SK-N-SH treated with all-trans-retinoic acid at 6 μM for 48 hours (cell line): ENCODE data around the gene YTHDC2.
"Not testable (repeated sequence)": the region's sequence is repeated elsewhere in the genome, so short reads cannot be mapped to it uniquely, and the experiment has no call there.

Experiments
- ATAC-seq: fragments of 200-7000 bp; cut with Tn5 transposase; 3 replicates; pipeline ENCODE4 v1.9.1; 2020; ENCODE audit warnings: mild to moderate bottlenecking, moderate library complexity
- BACH2 ChIP-seq: fragments of 250-450 bp; sonication (Bioruptor Pico); IDR thresholded peaks from 2 replicates; pipeline ENCODE4 v1.9.0; 2021; ENCODE audit warnings: mild to moderate bottlenecking, borderline replicate concordance
- CREB5 ChIP-seq: fragments of 250-450 bp; sonication (Bioruptor Pico); IDR thresholded peaks from 2 replicates; pipeline ENCODE4 v1.5.1; 2020; ENCODE audit warnings: low read depth, mild to moderate bottlenecking, moderate library complexity
- CSDC2 ChIP-seq: fragments of 250-450 bp; sonication (Bioruptor Pico); IDR thresholded peaks from 2 replicates; pipeline ENCODE4 v1.5.0; 2020; ENCODE audit warnings: mild to moderate bottlenecking, moderate library complexity
- ESRRG ChIP-seq: fragments of 250-450 bp; sonication (Bioruptor Pico); IDR thresholded peaks from 2 replicates; pipeline ENCODE4 v1.6.1; 2021; ENCODE audit warnings: mild to moderate bottlenecking
- GLIS3 ChIP-seq: fragments of 250-450 bp; sonication (Bioruptor Pico); IDR thresholded peaks from 2 replicates; pipeline ENCODE4 v1.5.0; 2020; ENCODE audit warnings: mild to moderate bottlenecking, moderate library complexity
- ISL1 ChIP-seq: fragments of 250-450 bp; sonication (Bioruptor Pico); IDR thresholded peaks from 2 replicates; pipeline ENCODE4 v2.1.2; 2022; ENCODE audit warnings: mild to moderate bottlenecking, moderate library complexity
- OSR1 ChIP-seq: fragments of 250-450 bp; sonication (Bioruptor Pico); IDR thresholded peaks from 2 replicates; pipeline ENCODE4 v1.8.0; 2022; ENCODE audit warnings: moderate library complexity, mild to moderate bottlenecking, inconsistent platforms
- PATZ1 ChIP-seq: fragments of 250-450 bp; sonication (Bioruptor Pico); IDR thresholded peaks from 2 replicates; pipeline ENCODE4 v1.8.0; 2020; ENCODE audit warnings: mild to moderate bottlenecking, moderate library complexity, borderline replicate concordance
- POU6F1 ChIP-seq: fragments of 250-450 bp; sonication (Bioruptor Pico); IDR thresholded peaks from 2 replicates; pipeline ENCODE4 v1.8.0; 2021; ENCODE audit warnings: low read depth, mild to moderate bottlenecking, moderate library complexity, borderline replicate concordance
- PPARA ChIP-seq: fragments of 250-450 bp; sonication (Bioruptor Pico); IDR thresholded peaks from 2 replicates; pipeline ENCODE4 v1.5.0; 2020; ENCODE audit warnings: mild to moderate bottlenecking, borderline replicate concordance
- RARB ChIP-seq: fragments of 250-450 bp; sonication (Bioruptor Pico); IDR thresholded peaks from 2 replicates; pipeline ENCODE4 v1.8.0; 2021; ENCODE audit warnings: mild to moderate bottlenecking, moderate library complexity
- SNAI2 ChIP-seq: fragments of 250-450 bp; sonication (Bioruptor Pico); IDR thresholded peaks from 2 replicates; pipeline ENCODE4 v1.5.0; 2020; ENCODE audit warnings: mild to moderate bottlenecking, moderate library complexity
- TCF4 ChIP-seq: fragments of 250-450 bp; sonication (Bioruptor Pico); IDR thresholded peaks from 2 replicates; pipeline ENCODE4 v1.8.0; 2021; ENCODE audit warnings: mild to moderate bottlenecking, moderate library complexity, borderline replicate concordance
- TOX ChIP-seq: fragments of 250-450 bp; sonication (Bioruptor Pico); IDR thresholded peaks from 2 replicates; pipeline ENCODE4 v1.8.0; 2021; ENCODE audit warnings: mild to moderate bottlenecking, moderate library complexity, borderline replicate concordance
- ZC3H10 ChIP-seq: fragments of 250-450 bp; sonication (Bioruptor Pico); IDR thresholded peaks from 2 replicates; pipeline ENCODE4 v1.5.1; 2021; ENCODE audit warnings: mild to moderate bottlenecking, moderate library complexity
- ZFP3 ChIP-seq: fragments of 250-450 bp; sonication (Bioruptor Pico); IDR thresholded peaks from 2 replicates; pipeline ENCODE4 v1.5.0; 2020; ENCODE audit warnings: mild to moderate bottlenecking, moderate library complexity
- ZFP30 ChIP-seq: fragments of 450-650 bp; formaldehyde crosslinking; IDR thresholded peaks from 2 replicates; pipeline ENCODE4 v1.5.0; 2022; ENCODE audit warnings: mild to moderate bottlenecking, moderate library complexity
- ZNF565 ChIP-seq: fragments of 450-650 bp; formaldehyde crosslinking; conservative IDR thresholded peaks from 2 replicates; pipeline ENCODE4 v1.5.0; 2020; ENCODE audit warnings: low read depth, mild to moderate bottlenecking, moderate library complexity
- ZNF70 ChIP-seq: fragments of 450-650 bp; formaldehyde crosslinking; IDR thresholded peaks from 2 replicates; pipeline ENCODE4 v1.5.0; 2020; ENCODE audit warnings: mild to moderate bottlenecking, moderate library complexity
- ZNF8 ChIP-seq: fragments of 450-650 bp; formaldehyde crosslinking; IDR thresholded peaks from 2 replicates; pipeline ENCODE4 v1.5.0; 2020; ENCODE audit warnings: mild to moderate bottlenecking, moderate library complexity
- TF ChIP-seq, protein P1 (sequence below): fragments of 250-450 bp; sonication (Bioruptor Pico); IDR thresholded peaks from 2 replicates; pipeline ENCODE4 v1.5.1; 2021; ENCODE audit warnings: mild to moderate bottlenecking, moderate library complexity

YTHDC2 gene

GRCh38 chr5:113600255-113600905, 86.9 kb downstream of the YTHDC2 start:
- no peak for ATAC-seq
- TF ChIP-seq, protein P1, sequence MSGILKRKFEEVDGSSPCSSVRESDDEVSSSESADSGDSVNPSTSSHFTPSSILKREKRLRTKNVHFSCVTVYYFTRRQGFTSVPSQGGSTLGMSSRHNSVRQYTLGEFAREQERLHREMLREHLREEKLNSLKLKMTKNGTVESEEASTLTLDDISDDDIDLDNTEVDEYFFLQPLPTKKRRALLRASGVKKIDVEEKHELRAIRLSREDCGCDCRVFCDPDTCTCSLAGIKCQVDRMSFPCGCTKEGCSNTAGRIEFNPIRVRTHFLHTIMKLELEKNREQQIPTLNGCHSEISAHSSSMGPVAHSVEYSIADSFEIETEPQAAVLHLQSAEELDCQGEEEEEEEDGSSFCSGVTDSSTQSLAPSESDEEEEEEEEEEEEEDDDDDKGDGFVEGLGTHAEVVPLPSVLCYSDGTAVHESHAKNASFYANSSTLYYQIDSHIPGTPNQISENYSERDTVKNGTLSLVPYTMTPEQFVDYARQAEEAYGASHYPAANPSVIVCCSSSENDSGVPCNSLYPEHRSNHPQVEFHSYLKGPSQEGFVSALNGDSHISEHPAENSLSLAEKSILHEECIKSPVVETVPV, result no peak
- TF ChIP-seq TOX (CRISPR knock-in tag), result no peak
- TF ChIP-seq OSR1, result no peak
- no peak for TF ChIP-seq GLIS3 (CRISPR knock-in tag)
- TF ChIP-seq PATZ1 (CRISPR knock-in tag), result no peak
- TF ChIP-seq ESRRG, result no peak
- TF ChIP-seq RARB (CRISPR knock-in tag), result no peak
- no peak for TF ChIP-seq PPARA (CRISPR knock-in tag)
- TF ChIP-seq CREB5 (CRISPR knock-in tag), result no peak
- no peak for TF ChIP-seq ZFP30 (CRISPR knock-in tag)
- no peak for TF ChIP-seq TCF4 (CRISPR knock-in tag)
- TF ChIP-seq ISL1 (CRISPR knock-in tag), result no peak
- TF ChIP-seq ZC3H10 (CRISPR knock-in tag), result no peak

DNA sequence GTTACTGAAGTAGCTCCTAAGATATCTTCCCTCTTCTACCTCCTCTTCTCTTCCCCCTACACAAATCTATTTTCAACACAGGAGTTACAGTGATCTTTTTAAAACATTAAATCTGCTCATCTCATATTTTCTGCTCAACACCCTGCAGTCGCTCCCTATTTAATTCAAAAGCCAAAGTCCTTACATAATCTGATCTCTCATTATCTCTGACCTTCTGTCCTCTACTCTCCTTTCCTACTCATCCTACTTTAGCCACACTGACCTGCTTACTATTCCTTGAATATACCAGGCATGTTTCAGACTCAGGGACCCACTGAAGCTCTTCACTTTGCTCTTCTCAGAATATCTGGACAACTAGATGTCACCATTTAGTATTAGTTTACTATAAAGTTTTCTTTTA, 87.9 kb downstream of the YTHDC2 start:
- TF ChIP-seq CREB5 (CRISPR knock-in tag) (no peak), ZNF70 (CRISPR knock-in tag) (no peak)
- no peak for ATAC-seq

GRCh38 chr5:113603246-113603645, 89.8 kb downstream of the YTHDC2 start:
- ATAC-seq, result not testable (repeated sequence)

GRCh38 chr5:113606298-113607134, 93.0 kb downstream of the YTHDC2 start:
- peak; percentile 99 for ATAC-seq
- no peak for TF ChIP-seq ESRRG
- no peak for TF ChIP-seq ZNF565 (CRISPR knock-in tag)
- TF ChIP-seq TOX (CRISPR knock-in tag), result no peak
- no peak for TF ChIP-seq GLIS3 (CRISPR knock-in tag)
- no peak for TF ChIP-seq ZNF8 (CRISPR knock-in tag)
- TF ChIP-seq, protein P1, result no peak
- no peak for TF ChIP-seq ZFP3
- TF ChIP-seq SNAI2, result no peak
- TF ChIP-seq CSDC2, result no peak
- no peak for TF ChIP-seq ZNF70 (CRISPR knock-in tag)
- no peak for TF ChIP-seq BACH2 (CRISPR knock-in tag)
- no peak for TF ChIP-seq POU6F1 (CRISPR knock-in tag)
